GM19099 (cell line): ENCODE data around the gene EIF3I.

Experiments
- POLR2A ChIP-seq: IDR thresholded peaks from 3 replicates; pipeline ENCODE4 v1.6.1; 2011; ENCODE audit warnings: low read depth; ENCODE audit not compliant: insufficient read length; ENCODE audit errors: extremely low read depth

EIF3I gene

DNA sequence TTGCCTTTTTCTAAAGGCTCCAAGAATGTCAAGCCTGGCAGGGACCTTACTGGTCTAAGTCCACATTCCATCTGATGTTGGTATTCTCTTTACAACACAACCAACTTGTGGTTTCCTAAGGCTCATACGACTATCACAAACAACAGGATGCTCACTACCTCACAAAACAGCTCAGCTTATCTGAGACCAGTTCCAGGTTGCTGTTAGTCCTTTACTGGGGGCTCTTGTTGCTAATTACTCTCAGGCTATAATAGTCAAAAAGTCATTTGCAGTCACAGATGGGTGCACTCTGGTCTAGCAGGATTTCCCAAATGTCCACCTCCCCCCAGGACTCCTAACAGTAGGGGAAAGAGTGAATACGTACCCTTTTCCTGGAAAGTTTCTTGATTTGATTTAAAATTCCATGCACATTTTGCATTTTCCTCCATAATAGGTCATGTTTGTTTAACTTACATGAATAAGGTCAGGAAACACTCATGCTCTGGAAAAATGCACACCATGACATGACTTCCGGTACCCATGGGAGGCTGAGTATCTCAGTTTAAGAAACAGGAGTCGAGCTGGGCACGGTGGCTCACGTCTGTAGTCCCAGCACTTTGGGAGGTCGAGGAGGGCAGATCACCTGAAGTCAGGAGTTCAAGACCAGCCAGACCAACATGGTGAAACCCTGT is 44.8 kb downstream of the EIF3I start:
- no peak for TF ChIP-seq POLR2A

DNA sequence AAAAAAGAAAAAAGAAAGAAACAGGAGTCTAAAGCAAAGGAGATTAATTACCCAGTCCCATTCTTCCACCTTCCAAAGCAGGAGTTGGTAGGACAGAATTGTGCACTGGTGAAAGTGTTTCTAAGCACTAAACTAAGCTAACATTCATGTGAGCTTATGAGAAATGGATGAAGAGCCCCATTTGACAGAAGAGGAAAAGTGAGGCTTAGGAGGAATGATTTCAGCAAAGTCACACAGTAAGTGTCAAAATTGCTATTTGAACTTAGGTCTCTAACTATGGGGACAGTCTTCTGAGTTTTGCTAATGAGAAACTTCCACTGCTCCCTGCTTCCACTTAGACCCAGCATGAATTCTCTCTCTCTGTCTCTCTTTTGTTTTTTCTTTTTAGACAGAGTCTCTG is 47.5 kb downstream of the EIF3I start:
- no peak for TF ChIP-seq POLR2A

DNA sequence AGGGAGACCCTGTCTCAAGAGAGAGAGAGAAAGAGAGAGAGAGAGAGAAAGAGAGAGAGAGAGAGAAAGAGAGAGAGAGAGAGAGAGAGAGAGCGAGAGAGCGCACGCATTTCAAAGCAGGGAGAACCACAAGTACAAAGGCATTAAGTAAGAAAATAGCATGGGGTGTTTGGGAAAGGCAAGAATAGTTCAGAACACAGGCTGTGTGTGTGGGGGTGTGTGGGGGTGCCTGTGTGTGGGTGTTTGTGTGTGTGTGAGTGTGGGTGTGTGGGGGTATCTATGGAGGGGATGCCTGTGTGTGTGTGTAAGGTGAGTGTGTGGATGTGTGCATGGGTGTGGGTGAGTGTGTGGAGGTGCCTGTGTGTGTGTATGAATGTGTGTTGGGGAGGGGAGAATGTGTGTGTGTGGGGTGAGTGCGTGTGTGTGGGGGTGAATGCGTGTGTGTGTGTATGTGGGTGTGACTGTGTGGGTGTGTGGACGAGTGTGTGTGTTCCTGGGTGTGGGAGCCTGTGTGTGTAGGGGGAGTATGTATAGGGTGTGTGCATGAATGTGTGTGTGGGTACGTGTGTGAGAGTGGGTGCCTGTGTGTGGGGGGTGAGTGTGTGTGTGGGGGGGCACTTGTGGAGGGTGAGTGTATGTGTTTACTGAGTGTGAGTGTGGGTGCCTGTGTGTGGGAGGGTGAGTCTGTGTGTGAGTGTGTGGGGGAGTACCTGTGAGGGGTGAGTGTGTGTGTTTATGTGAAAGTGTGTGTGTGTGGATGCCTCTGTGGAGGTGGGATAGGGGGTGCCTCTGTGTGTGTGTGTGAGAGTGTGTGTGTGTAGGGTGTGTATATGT is 50.6 kb downstream of the EIF3I start:
- no peak for TF ChIP-seq POLR2A

DNA sequence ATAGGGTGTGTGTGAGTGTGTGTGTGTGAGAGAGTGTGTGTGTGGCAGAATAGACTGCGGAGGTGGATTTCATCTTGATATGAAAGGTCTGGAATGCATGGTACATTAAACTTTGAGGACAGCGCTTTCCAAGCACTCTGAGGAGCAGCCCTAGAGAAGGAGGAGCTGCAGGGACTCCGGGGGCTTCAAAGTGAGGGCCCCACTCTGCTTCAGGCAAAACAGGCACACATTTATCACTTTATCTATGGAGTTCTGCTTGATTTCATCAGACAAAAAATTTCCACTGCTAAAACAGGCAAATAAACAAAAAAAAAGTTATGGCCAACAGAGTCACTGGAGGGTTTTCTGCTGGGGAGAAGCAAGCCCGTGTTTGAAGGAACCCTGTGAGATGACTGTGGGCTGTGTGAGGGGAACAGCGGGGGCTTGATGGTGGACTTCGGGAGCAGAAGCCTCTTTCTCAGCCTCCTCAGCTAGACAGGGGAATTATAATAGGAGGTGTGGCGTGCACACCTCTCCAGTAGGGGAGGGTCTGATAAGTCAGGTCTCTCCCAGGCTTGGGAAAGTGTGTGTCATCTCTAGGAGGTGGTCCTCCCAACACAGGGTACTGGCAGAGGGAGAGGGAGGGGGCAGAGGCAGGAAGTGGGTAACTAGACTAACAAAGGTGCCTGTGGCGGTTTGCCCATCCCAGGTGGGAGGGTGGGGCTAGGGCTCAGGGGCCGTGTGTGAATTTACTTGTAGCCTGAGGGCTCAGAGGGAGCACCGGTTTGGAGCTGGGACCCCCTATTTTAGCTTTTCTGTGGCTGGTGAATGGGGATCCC is 51.4 kb downstream of the EIF3I start:
- no peak for TF ChIP-seq POLR2A

DNA sequence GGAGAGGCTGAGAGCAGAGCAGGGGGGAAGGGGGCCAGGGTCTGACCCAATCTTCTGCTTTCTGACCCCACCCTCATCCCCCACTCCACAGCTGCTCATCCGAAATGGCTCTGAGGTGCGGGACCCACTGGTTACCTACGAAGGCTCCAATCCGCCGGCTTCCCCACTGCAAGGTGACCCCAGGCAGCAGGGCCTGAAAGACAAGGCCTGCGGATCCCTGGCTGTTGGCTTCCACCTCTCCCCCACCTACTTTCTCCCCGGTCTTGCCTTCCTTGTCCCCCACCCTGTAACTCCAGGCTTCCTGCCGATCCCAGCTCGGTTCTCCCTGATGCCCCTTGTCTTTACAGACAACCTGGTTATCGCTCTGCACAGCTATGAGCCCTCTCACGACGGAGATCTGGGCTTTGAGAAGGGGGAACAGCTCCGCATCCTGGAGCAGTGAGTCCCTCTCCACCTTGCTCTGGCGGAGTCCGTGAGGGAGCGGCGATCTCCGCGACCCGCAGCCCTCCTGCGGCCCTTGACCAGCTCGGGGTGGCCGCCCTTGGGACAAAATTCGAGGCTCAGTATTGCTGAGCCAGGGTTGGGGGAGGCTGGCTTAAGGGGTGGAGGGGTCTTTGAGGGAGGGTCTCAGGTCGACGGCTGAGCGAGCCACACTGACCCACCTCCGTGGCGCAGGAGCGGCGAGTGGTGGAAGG is 52.6 kb downstream of the EIF3I start:
- no peak for TF ChIP-seq POLR2A

DNA sequence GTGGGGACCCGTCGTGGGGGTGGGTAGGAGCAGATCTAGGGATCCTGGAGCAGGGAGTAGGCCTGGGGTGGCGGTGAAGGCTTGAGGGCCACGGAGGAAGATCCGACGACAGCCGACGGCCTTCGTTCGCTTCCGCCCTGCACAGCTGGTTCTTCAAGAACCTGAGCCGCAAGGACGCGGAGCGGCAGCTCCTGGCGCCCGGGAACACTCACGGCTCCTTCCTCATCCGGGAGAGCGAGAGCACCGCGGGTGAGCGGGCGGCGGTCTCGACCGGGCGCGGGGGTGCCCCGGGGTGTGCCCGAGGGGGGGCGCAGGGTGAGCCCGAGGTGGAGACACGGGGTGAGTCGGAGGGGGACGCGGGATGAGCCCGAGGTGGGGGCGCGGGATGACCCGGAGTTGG is 53.2 kb downstream of the EIF3I start:
- TF ChIP-seq POLR2A: no peak

DNA sequence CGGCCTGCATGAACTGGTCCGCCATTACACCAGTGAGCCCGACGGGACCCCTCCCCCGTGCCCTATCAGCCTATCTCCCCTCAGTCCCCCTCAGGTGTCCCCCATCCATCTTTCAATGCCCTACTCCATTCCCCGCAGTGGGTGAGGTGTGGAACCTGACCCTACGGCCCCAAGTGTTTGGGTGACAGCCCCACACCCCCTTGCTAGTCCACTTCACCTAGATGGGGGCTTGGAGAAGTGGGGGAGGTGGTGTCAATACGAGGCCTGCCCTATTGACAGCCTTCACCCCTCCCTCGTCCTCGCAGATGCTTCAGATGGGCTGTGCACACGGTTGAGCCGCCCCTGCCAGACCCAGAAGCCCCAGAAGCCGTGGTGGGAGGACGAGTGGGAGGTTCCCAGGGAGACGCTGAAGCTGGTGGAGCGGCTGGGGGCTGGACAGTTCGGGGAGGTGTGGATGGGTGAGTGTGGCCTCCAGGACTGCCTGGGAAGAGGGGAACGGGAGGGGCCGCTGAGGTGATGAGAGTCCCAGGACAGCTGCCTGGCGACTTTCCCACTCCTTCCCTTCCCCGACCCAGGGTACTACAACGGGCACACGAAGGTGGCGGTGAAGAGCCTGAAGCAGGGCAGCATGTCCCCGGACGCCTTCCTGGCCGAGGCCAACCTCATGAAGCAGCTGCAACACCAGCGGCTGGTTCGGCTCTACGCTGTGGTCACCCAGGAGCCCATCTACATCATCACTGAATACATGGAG is 54.0 kb downstream of the EIF3I start:
- TF ChIP-seq POLR2A: no peak
